ENCODE results near the gene CHD1L.
"Not testable (repeated sequence)": the region's sequence is repeated elsewhere in the genome, so short reads cannot be mapped to it uniquely, and the experiment has no call there.

The CHD1L gene

DNA sequence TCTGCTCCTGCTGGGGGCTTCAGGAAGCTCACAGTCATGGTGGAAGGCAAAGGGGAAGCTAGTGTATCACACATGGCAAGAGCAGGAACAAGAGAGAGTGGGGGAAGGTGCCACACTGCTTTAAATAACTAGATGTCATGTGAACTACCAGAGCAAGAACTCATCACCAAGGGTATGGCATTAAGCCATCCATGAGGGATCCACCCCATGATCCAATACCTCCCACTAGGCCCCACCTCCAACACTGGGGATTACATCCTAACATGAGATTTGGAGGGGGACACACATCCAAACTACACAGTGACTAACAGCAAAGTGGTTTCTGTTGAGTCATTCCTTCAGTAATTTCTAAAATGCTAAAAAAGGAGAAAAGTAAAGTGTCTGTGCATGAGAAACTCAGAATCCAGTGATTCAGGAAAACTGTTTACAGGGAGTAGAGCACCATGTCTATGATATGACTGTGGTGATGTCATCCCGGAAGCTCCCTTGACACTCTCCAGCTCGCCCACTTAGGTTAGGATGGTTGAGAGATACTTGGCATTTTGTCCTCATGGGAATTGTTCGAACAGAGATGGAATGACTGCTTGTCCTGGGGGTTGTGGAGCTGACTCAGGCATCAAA, 50.3 kb downstream of the CHD1L start:
- H3K27ac ChIP-seq: peak overlapping the region; percentile 29 to 34
- DNase-seq: peak; percentile 22 to 64
- H3K27me3 ChIP-seq: no peaks in the 10 kb centered on the region
- intact Hi-C loops (cut with DNase I; ENCODE audit: low total_unique reads): no loop called here
- H3K4me1 ChIP-seq: peaks cover 0 to 5% (median 0%) of the 10 kb centered on the region in 4 donors
- no peak overlapping the region for H3K4me3 ChIP-seq
- no peak for TF ChIP-seq CTCF (IDR thresholded peaks at IDR 0.05)
- H3K9me3 ChIP-seq: no peaks in the 10 kb centered on the region
- peaks cover 92 to 100% (median 93%) of the 10 kb centered on the region in 3 donors for H3K36me3 ChIP-seq

DNA sequence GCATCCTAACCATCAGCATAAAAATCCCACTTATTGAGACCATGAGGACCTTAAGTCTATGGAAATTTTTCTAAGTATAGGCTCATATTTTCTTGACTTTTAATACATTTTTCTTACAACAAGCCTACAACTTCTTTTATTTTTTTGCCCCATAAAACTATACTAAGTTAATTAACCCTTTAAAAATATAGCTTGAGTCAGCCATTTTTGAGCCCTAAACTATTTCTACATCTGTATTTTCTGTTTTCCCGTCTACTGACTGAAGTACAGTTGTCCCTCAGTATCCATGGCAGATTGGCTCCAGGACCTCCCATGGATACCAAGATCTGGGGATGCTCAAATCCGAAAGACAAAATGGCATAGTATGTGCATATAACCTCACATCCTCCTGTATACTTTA, 55.0 kb downstream of the CHD1L start:
- peaks cover 0 to 35% (median 10%) of the 10 kb centered on the region in 3 donors for H3K9me3 ChIP-seq
- no peak for DNase-seq
- no peak for TF ChIP-seq CTCF (IDR thresholded peaks at IDR 0.05)
- H3K27me3 ChIP-seq: no peaks in the 10 kb centered on the region
- peaks cover 57 to 67% (median 65%) of the 10 kb centered on the region in 3 donors for H3K36me3 ChIP-seq
- H3K27ac ChIP-seq: no peak overlapping the region
- H3K4me3 ChIP-seq: no peak overlapping the region
- peaks cover 0 to 2% (median 0%) of the 10 kb centered on the region in 4 donors for H3K4me1 ChIP-seq
- intact Hi-C loops (cut with DNase I; ENCODE audit: low total_unique reads): no loop called here

DNA sequence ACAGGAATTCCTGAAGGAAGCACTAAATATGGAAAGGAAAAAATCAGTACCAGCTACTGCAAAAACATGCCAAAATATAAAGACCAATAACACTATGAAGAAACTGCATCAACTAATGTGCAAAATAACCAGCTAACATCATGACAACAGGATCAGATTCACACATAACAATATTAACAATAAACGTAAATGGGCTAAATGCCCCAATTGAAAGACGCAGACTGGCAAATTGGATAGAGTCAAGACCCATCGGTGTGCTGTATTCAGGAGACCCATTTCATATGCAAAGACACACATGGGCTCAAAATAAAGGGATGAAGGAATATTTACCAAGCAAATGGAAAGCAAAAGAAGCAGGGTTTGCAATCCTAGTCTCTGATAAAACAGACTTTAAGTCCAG, 63.3 kb downstream of the CHD1L start:
- peaks cover 0 to 84% (median 48%) of the 10 kb centered on the region in 3 donors for H3K9me3 ChIP-seq
- intact Hi-C loops (cut with DNase I; ENCODE audit: low total_unique reads): not testable (repeated sequence)

GRCh38 chr1:147316968-147317367, 74.5 kb downstream of the CHD1L start:
- intact Hi-C loops (cut with DNase I; ENCODE audit: low total_unique reads): no loop called here
- H3K4me3 ChIP-seq: no peak overlapping the region
- H3K27ac ChIP-seq: no peak overlapping the region
- no peak for TF ChIP-seq CTCF (IDR thresholded peaks at IDR 0.05)
- no peaks in the 10 kb centered on the region for H3K27me3 ChIP-seq
- peaks cover 0 to 4% (median 2%) of the 10 kb centered on the region in 3 donors for H3K9me3 ChIP-seq
- H3K4me1 ChIP-seq: no peaks in the 10 kb centered on the region
- no peaks in the 10 kb centered on the region for H3K36me3 ChIP-seq
- DNase-seq: no peak

More for the DNA sequence above, 63.3 kb downstream of the CHD1L start:
- not testable (repeated sequence) for H3K36me3 ChIP-seq, DNase-seq, H3K4me1 ChIP-seq, H3K27me3 ChIP-seq, H3K27ac ChIP-seq, H3K4me3 ChIP-seq

DNA sequence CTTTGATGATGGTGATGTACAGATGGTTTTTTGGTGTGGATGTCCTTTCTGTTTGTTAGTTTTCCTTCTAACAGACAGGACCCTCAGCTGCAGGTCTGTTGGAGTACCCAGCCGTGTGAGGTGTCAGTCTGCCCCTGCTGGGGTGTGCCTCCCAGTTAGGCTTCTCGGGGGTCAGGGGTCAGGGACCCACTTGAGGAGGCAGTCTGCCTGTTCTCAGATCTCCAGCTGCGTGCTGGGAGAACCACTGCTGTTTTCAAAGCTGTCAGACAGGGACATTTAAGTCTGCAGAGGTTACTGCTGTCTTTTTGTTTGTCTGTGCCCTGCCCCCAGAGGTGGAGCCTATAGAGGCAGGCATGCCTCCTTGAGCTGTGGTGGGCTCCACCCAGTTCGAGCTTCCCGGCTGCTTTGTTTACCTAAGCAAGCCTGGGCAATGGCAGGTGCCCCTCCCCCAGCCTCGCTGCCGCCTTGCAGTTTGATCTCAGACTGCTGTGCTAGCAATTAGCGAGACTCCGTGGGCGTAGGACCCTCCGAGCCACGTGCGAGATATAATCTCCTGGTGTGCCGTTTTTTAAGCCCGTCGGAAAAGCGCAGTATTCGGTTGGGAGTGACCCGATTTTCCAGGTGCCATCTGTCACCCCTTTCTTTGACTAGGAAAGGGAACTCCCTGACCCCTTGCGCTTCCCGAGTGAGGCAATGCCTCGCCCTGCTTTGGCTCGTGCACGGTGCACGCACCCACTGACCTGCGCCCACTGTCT, 84.6 kb downstream of the CHD1L start:
- intact Hi-C loops (cut with DNase I; ENCODE audit: low total_unique reads); H3K36me3 ChIP-seq; H3K4me3 ChIP-seq; H3K4me1 ChIP-seq; H3K27ac ChIP-seq; DNase-seq; H3K27me3 ChIP-seq; H3K9me3 ChIP-seq: not testable (repeated sequence)

DNA sequence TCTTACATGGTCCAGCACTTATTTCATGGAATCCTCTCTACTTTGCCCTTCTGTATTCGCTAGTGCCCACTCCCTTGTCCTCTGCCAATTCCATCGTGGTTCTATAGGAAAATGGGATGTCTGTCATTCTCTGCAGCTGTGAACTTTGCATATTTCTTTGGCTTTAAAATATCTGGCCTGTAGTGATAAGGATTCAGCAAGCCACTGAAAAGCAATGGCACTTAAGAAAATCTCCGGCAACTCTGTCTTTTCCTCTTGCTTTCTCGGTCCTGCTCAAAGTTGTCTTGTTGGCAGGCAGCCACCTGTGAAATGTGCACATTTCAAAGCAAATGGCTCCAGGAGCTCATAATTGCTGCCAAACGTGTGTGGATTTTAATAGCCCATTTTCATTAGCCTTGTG, 91.8 kb downstream of the CHD1L start:
- H3K27me3 ChIP-seq: no peaks in the 10 kb centered on the region
- TF ChIP-seq CTCF (IDR thresholded peaks at IDR 0.05): no peak
- no peak overlapping the region for H3K27ac ChIP-seq
- DNase-seq: no peak
- no peaks in the 10 kb centered on the region for H3K36me3 ChIP-seq
- no peaks in the 10 kb centered on the region for H3K9me3 ChIP-seq
- H3K4me3 ChIP-seq: no peak overlapping the region
- intact Hi-C loops (cut with DNase I; ENCODE audit: low total_unique reads): no loop called here
- no peaks in the 10 kb centered on the region for H3K4me1 ChIP-seq
